ENCODE measurements around the gene PMEPA1.

PMEPA1 gene

GRCh38 chr20:57735831-57736737, 26.3 kb upstream of the PMEPA1 start:
- no peak for DNase-seq

DNA sequence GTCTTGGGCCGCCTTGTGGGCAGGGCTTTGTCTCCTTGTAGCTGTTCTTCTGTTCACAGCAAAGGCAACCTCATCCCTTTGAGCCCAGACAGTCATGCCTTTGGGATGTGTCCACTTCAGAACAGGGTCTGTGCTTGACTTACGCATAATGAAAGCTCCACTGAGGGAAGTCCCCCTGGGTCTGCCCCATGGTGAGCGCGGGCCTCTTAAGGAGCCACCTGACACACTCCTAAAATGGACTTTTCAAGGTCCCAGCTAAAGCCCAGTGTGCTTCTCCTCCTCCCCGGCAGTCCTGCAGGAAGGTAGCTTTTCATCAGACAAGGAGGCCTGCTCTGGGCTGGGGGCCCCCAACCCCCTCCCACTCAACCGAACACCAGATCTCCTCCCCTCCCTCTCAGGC, 24.9 kb upstream of the PMEPA1 start:
- no peak for DNase-seq

DNA sequence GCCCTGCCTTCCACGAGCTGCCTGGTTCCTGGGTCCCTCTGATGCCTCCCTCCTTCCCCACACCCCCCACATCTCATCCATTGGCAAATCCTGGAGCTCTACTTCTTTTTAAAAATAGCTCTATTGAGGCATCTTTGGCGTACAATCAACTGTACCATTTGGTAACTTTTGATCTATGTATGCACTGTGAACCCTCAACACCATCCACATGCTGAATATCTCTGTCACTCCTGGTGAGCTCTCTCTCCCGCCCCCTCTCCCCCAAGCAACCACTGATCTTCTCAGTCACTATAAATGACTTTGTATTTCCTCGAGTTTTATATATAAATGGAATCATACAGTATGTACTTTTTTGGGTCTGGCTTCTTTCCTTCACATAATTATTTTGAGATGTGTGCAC, 22.4 kb upstream of the PMEPA1 start:
- DNase-seq = no peak

DNA sequence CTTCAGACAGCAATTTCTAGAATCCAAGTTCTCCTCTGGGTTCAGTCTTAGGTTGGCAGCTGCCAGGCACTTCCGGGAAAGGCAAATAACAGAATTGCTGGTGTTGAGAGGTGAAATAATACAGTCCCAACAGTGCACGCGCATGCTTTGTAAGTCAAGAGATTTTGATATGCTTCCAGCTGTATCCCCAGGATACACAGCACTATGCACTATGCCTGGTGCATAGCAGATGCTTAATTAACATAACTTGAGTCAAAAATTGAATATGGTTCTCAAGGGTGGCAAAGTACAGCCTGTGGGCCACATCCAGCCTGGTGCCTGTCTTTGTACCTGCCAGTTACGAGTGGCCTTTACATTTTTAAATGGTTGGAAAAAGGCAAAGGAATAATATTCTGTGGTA, 18.9 kb upstream of the PMEPA1 start:
- DNase-seq = no peak

DNA sequence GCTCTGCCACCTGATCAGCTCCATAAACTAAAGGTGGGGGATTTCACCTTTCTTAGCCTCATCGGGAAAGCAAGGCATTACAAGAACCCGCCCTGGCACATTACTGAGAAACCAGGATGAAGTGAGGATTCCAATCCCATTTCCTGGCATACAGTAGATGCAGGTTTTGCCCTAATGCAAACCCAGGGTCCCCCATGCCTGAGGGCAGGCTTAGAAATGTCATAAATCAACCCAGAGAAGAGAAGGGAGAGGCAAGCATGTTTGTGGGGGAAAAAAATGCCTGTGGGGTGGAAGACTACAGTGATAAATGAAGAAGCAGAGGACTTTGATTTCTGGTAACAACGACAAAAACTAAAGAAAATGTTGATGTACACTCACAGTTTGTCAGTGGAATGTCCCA, 18.0 kb upstream of the PMEPA1 start:
- no peak for DNase-seq

DNA sequence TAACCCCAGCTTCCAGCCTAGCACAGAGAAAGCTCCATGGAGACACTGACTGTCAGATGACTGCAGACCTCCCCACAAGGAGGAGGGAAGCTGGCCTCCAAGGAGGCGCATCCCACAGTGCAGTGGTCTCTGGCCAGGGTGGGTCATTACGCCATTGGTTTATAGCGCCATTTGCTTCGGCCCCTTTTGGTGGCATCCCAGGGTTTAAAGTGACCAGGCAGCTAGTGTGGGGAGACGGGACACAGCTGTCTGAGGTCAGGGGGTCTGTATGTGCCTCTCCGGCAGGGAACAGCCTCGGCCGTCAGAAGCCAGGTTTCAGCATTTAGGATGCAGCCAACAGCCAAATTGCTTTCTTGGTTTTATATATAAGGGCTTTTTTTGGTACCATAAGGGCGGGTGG, 15.8 kb upstream of the PMEPA1 start:
- DNase-seq = no peak

DNA sequence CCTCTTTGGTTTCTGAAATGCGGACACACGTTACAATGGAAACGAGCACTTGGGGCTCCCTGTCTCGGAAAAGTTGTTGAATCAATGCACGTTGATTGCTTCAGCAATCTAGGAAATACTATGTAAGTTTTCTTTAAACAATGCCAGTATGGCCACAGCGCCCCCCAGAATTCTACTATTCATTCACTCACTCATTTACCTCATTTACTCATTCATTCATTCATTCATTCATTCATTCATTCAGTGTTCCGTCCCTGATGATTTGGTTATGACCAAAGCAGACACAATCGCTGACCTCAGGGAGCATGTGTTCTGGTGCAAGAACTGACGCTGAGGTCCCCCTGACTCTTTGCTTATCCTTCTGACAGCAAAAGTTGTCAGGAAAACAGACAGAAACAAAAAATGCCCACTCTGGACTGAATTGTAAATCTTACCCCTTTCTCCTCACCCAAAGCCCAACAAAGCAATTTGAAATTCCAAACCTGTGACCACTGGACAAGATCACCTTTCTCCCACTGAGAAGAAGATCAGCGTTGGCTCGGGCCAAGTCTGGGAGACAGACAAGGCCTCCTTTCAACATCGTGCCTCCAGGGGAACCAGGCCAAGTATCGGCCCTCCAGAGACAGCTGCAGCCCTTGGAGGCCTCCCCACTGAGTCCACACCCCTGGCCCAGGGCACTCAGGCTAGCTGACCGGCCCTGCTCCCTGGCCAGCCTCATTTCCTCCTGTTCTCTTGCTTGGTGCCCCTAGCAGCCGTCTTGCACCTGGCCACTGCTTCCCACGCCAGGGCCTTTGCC, 15.0 kb upstream of the PMEPA1 start:
- no peak for DNase-seq

GRCh38 chr20:57723816-57724215, 14.0 kb upstream of the PMEPA1 start:
- DNase-seq = no peak

- no peak for DNase-seq
Measured at GRCh38 chr20:57719951-57720350, 10.1 kb upstream of the PMEPA1 start.

DNA sequence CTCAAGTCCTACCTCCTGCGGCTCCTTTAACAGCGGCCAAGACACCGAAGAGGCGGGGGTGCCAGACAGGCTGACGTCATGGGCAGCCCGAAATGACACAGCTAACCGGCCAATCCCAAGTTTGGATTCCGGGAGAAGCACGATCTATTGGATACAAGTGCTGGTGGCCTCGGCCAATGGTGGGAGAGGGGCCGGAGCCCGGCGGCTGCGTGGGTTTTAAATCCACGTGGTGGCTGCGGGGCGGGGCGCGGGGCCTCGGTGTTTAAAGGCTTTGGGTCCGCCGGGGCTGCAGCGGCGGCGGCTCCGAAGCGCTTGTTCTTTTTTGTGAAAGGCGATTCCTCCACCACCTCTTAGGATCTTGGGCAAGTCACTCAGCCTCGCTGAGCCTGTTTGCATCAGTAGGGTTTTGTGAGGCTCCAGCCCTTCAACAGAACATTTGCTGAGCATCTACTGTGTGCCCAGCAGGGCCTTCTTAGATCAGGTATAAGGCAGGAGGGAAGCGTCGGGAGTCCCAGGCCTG, 8.7 kb upstream of the PMEPA1 start:
- peak; percentile 92 for DNase-seq

- DNase-seq = no peak
Measured at GRCh38 chr20:57717797-57718196, 8.0 kb upstream of the PMEPA1 start.

DNA sequence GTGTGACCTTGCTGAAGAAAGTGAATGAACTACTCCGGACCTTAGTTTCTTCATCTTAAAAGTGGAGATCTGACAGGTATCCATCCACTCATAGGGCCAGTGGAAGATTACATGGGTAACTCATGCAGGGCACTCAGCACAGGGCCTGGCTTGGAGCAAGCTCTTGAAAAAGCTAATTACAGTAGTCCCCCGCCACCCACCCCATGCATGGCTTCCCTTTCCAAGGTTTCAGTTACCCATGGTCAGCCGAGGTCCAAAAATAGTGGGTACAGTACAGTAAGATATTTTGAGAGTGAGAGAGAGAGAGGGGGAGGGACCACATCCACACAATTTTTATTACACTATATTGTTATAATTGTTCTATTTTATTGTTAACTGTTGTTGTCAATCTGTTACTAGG, 7.1 kb upstream of the PMEPA1 start:
- DNase-seq = no peak

GRCh38 chr20:57716202-57716601, 6.4 kb upstream of the PMEPA1 start:
- DNase-seq = no peak

- no peak for DNase-seq
Measured at GRCh38 chr20:57715268-57715904, 5.6 kb upstream of the PMEPA1 start.

DNA sequence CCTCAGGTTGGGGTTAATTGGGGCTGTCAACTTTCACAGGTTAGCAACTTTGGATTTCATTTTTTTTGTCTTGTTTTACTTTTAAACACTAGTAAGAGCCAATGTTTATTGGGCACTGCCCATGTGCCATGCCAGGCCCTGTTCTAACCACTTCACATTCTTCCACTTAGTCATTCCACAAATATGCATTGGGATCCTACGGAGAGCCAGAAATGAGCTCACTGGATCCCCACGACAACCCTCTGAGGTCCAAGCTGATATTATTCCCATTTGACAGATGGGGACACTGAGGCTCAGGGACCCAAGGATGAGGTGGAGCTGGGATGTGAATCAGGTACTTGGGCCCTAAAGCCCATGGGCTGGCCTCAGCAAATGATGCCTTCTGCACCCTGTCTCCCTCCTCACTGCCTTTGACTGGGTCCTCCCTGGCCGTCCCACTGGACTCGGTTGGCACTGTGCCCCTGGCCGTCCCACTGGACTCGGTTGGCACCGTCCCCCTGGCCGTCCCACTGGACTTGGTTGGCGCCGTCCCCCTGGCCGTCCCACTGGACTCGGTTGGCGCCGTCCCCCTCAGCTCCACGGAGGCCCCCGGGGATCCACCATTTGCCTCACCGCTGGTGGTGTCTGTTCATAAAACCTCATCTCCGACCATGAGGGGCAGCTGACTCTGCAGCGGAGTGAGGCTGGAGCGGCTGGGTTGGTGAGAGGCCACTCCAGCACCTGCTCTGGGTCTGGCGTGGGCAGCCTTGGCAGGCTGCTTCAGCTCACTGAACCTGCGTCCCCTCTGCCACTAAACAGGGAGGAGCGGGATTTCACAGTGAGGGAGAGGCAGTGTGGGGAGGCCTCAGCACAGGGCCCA, 4.8 kb upstream of the PMEPA1 start:
- DNase-seq = no peak

DNA sequence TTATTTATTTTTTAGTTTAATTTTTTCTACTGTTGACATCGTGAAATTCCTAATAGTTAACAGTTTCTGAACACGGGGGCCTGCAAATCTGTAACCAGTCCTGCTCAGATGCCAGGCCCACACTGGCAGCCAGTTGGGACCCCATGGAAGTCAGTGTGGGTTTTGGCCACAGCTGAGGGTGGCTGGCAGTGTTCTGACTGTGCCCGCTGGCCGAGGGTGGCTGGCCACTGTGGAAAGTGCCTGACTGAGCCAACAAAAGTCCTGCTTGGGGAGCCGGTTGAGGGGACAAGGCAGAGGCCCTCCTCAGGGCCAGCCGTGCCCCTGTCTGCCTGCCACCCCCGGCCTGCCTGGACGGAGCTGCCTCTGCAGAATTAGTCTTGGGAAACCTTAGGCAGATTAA, 4.1 kb upstream of the PMEPA1 start:
- no peak for DNase-seq

DNA sequence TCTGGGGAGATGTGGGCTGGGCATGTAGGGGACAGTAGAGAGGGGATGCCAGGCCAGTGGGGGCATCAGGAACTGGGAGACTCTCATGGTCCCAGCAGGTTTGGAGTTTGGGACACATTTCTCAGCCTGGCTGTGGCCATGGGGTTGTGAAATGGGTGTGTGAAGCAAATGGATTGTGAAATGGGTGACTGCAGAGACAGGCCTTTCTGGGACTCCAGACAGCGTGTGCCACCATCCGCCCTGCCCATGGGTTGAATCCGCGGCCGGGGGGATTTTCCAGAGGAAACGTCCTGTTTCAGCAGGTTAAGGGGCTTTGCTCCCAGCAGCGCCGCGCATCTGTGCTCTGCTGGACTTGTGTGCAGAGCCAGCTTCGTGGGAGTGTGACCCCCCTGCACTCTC, 3.7 kb upstream of the PMEPA1 start:
- no peak for DNase-seq

DNA sequence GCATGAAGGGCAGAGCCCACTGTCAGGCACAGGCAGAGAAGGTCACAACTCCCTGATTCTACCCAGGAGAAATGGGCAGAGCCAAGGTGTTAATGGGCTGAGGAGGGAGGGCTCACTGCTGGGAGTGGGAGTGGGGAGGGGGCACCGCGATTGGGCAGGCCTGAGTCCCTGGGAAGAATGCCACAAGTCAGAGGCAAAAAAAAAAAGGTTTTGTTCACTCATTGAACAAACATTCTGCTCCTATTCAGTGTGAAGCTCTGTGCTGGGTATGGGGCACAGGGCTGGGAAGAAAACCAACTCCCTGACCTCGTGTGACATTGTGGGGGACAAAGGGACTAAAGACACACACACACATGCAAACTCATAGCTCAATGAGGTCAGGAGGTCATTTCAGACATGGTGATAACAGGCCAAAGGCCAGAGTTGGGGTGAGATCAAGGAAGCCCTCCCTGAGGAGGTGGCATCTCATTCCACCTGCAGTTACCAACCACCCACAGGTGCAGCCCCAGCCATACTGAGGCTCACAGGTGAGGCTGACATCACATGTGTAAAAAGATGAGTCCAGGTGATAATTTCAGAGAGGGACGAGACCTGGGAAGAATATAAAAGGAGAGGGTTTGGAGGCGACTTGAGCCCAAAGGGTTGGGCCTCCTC, 3.2 kb upstream of the PMEPA1 start:
- no peak for DNase-seq

- no peak for DNase-seq
Measured at GRCh38 chr20:57712341-57712740, 2.5 kb upstream of the PMEPA1 start.

- DNase-seq = no peak
Measured at GRCh38 chr20:57711826-57712225, 2.0 kb upstream of the PMEPA1 start.

GRCh38 chr20:57711311-57711712, 1.5 kb upstream of the PMEPA1 start:
- no peak for DNase-seq

GRCh38 chr20:57710841-57711240, 1.0 kb upstream of the PMEPA1 start:
- DNase-seq = no peak

Measured in SHP77 treated with DMSO at 0.1 percent for 48 hours (cell line).